PC-3 (cell line): ENCODE measurements around the gene ABCA7.

Source experiments
- EZH2 ChIP-seq: fragments of 300-600 bp; sonication (generic); IDR thresholded peaks from one replicate; pipeline ENCODE4 v1.6.1; 2017; ENCODE audit warnings: antibody characterized with exemption, mild to moderate bottlenecking, low read length; ENCODE audit not compliant: unreplicated experiment
- EZH2phosphoT487 ChIP-seq: fragments of 300-600 bp; sonication (generic); IDR thresholded peaks from 2 replicates; pipeline ENCODE4 v1.6.1; 2018; ENCODE audit warnings: mild to moderate bottlenecking, antibody characterized with exemption, low read length, borderline replicate concordance
- TF ChIP-seq, protein P1 (sequence below): fragments of 300-600 bp; sonication (generic); conservative IDR thresholded peaks from 2 replicates; pipeline ENCODE4 v1.5.1; 2017; ENCODE audit warnings: antibody characterized with exemption, low read depth, mild to moderate bottlenecking, low read length

DNA sequence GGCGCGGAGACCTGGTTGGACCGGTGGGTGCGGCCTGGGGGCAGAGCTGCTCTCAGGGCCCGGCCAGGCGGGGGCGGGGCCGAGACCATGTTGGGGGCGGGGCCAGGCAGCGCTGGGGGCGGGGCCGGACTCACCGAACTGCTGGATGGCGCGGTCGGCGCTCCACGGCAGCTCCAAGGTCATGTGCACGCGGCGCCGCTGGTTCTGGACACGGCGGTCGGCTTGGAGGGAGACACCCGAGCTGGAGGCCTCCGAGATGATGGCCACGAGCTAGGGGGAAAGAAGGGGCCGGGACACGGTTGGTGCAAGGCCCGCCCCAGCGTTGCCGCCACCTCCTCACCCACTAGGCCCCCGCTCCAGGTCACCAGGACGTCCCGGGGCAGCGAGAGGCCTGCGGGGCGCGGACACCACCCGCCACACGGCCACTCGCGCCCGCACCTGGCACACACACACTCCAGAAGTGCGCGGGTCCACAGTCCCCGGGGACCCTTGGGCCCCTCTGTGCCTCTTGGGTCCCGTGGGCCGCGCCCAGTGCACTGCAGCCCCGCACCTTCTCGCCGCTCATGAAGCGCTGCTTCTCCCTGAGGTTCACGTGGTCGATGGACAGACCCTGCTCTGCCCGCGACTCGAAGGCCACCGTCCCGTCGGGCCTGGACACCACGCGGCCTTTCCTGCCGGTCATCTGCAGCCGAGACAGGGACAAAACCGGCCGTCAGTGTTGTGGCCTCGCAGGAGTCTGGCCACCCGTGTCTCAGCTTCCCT, 72.5 kb downstream of the ABCA7 start:
- TF ChIP-seq, protein P1, sequence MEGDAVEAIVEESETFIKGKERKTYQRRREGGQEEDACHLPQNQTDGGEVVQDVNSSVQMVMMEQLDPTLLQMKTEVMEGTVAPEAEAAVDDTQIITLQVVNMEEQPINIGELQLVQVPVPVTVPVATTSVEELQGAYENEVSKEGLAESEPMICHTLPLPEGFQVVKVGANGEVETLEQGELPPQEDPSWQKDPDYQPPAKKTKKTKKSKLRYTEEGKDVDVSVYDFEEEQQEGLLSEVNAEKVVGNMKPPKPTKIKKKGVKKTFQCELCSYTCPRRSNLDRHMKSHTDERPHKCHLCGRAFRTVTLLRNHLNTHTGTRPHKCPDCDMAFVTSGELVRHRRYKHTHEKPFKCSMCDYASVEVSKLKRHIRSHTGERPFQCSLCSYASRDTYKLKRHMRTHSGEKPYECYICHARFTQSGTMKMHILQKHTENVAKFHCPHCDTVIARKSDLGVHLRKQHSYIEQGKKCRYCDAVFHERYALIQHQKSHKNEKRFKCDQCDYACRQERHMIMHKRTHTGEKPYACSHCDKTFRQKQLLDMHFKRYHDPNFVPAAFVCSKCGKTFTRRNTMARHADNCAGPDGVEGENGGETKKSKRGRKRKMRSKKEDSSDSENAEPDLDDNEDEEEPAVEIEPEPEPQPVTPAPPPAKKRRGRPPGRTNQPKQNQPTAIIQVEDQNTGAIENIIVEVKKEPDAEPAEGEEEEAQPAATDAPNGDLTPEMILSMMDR, result no peak
- TF ChIP-seq EZH2 (no peak), EZH2phosphoT487 (no peak)
